Caco-2 (cell line): ENCODE measurements around the gene RFTN1. TPM values are rescaled to one million over a fixed set of nuclear protein-coding genes. Genes with fewer than 3 reads are reported as not detected.

ENCODE experiments used
- BruUV-seq: library from RNA; stranded (reverse); fragments of 400-500 nt; replicated peaks from 2 replicates; lab custom pipeline; 2021; lab: Mats Ljungman, UMichigan
- CTCF ChIA-PET: fragments of 300-600 bp; sonication (Branson Sonifier 250); formaldehyde crosslinking; loops from one replicate; lab custom pipeline; 2022; ENCODE audit warnings: antibody characterized with exemption; lab: Charles Lee
- POLR2A ChIA-PET: fragments of 300-600 bp; sonication (Branson Sonifier 250); formaldehyde crosslinking; loops from one replicate; lab custom pipeline; 2022; ENCODE audit warnings: antibody characterized with exemption; lab: Charles Lee
- DNase-seq, 2 experiments: peaks; one replicate each; pipeline versions ENCODE4 v3.0.0 to v3.0.0-alpha.2; 2020 to 2022
- H3K27me3 ChIP-seq: replicated peaks from 2 replicates; pipeline ENCODE4 v1.6.0; 2011; ENCODE audit warnings: low read length; ENCODE audit not compliant: control insufficient read depth, insufficient read depth
- H3K36me3 ChIP-seq: 2 replicates; pipeline ENCODE4 v1.5.1; 2011; ENCODE audit warnings: low read length; ENCODE audit not compliant: control insufficient read depth, insufficient read depth
- H3K4me1 ChIP-seq: fragments of 250-450 bp; sonication (Bioruptor Pico); 2 replicates; pipeline ENCODE4 v1.5.1; 2020; ENCODE audit warnings: mild to moderate bottlenecking
- H3K4me3 ChIP-seq: 2 replicates; pipeline ENCODE4 v1.5.1; 2011; ENCODE audit warnings: low read depth, mild to moderate bottlenecking, control low read depth, low read length
- H3K9me3 ChIP-seq: fragments of 250-450 bp; sonication (Bioruptor Pico); 2 replicates; pipeline ENCODE4 v1.5.1; 2020; ENCODE audit warnings: mild to moderate bottlenecking, moderate library complexity
- H3K27ac Mint-ChIP-seq: one replicate; pipeline ENCODE4 v1.8.0; 2022; ENCODE audit warnings: mixed read lengths; ENCODE audit not compliant: unreplicated experiment
- H3K27me3 Mint-ChIP-seq: one replicate; pipeline ENCODE4 v1.8.0; 2022; ENCODE audit warnings: mixed read lengths; ENCODE audit not compliant: insufficient read depth, unreplicated experiment
- H3K36me3 Mint-ChIP-seq: one replicate; pipeline ENCODE4 v1.8.0; 2022; ENCODE audit warnings: mild to moderate bottlenecking, mixed read lengths; ENCODE audit not compliant: insufficient read depth, unreplicated experiment
- H3K4me1 Mint-ChIP-seq: one replicate; pipeline ENCODE4 v1.8.0; 2022; ENCODE audit warnings: low read depth, mixed read lengths; ENCODE audit not compliant: unreplicated experiment
- H3K4me3 Mint-ChIP-seq: one replicate; pipeline ENCODE4 v1.8.0; 2022; ENCODE audit warnings: mild to moderate bottlenecking, moderate library complexity, mixed read lengths; ENCODE audit not compliant: unreplicated experiment
- H3K9me3 Mint-ChIP-seq: one replicate; pipeline ENCODE4 v1.8.0; 2022; ENCODE audit warnings: mixed read lengths; ENCODE audit not compliant: unreplicated experiment
- CTCF ChIP-seq, 2 experiments: fragments of 200-600 bp in 1 of 2; IDR thresholded peaks; 1 replicate in 1 of 2; 2 replicates in 1 of 2; pipeline versions ENCODE4 v1.5.1 to v1.8.0; 2011 to 2022; ENCODE audit warnings: antibody characterized with exemption in 1 of 2, control low read depth in 1 of 2, inconsistent platforms in 1 of 2, low read depth in 1 of 2, low read length in 1 of 2, mild to moderate bottlenecking in 1 of 2, moderate library complexity in 1 of 2; ENCODE audit not compliant: insufficient read depth in 1 of 2, severe bottlenecking in 1 of 2, unreplicated experiment in 1 of 2
- intact Hi-C: fragments of 100-400 bp; cut with micrococcal nuclease; formaldehyde crosslinking; loops from one replicate; pipeline ENCODE4 v1.10.0; 2022; ENCODE audit not compliant: unreplicated experiment
- total RNA-seq: library from RNA; stranded (reverse); gene quantifications from 2 replicates; pipeline ENCODE4 v1.2.3, GENCODE V29; 2022

The RFTN1 gene
- total RNA-seq, 1 experiment from 2014 or later: 10.2 TPM

- CTCF ChIA-PET: interaction anchor here (0.6 kb wide), 1 partner anchor 111 kb away, joined by 3 read pairs; no protein-coding TSS in a partner anchor
- POLR2A ChIA-PET: no interaction called here
- no peaks in the 10 kb centered on the region for H3K9me3 Mint-ChIP-seq
- Histone ChIP-seq H3K9me3 (no peaks in the 10 kb centered on the region), H3K36me3 (no peaks in the 10 kb centered on the region; the same call in 1 of the 2 replicates), H3K27me3 (no peaks in the 10 kb centered on the region), H3K4me3 (no peak overlapping the region), H3K4me1 (peaks cover 12% of the 10 kb centered on the region; the same call in 1 of the 2 replicates)
- intact Hi-C loops: no loop called here
- TF ChIP-seq CTCF (IDR thresholded peaks at IDR 0.05; ENCODE audit: insufficient read depth in 1 of 2, low read depth in 1 of 2, low read length in 1 of 2, severe bottlenecking in 1 of 2, unreplicated experiment in 1 of 2): no peak
- H3K4me1 Mint-ChIP-seq: peaks cover 17% of the 10 kb centered on the region
- H3K27me3 Mint-ChIP-seq: no peaks in the 10 kb centered on the region
- no peak for DNase-seq
- H3K27ac Mint-ChIP-seq: peak overlapping the region; percentile 20
- BruUV-seq: no TSS peak
- no peaks in the 10 kb centered on the region for H3K36me3 Mint-ChIP-seq
- H3K4me3 Mint-ChIP-seq: no peak overlapping the region
Measured at GRCh38 chr3:16507578-16508242, 5.8 kb downstream of the RFTN1 start.

GRCh38 chr3:16506884-16507577 is 6.5 kb downstream of the RFTN1 start:
- no peaks in the 10 kb centered on the region; the same call in 1 of the 2 replicates for H3K36me3 ChIP-seq
- H3K27me3 Mint-ChIP-seq: no peaks in the 10 kb centered on the region
- CTCF ChIA-PET: no interaction called here
- no peak overlapping the region for H3K4me3 ChIP-seq
- peaks cover 17% of the 10 kb centered on the region for H3K4me1 Mint-ChIP-seq
- H3K27me3 ChIP-seq: no peaks in the 10 kb centered on the region
- no peaks in the 10 kb centered on the region for H3K9me3 ChIP-seq
- TF ChIP-seq CTCF (IDR thresholded peaks at IDR 0.05; ENCODE audit: insufficient read depth in 1 of 2, low read depth in 1 of 2, low read length in 1 of 2, severe bottlenecking in 1 of 2, unreplicated experiment in 1 of 2): no peak
- peaks cover 12% of the 10 kb centered on the region; the same call in 1 of the 2 replicates for H3K4me1 ChIP-seq
- DNase-seq: no peak
- no peaks in the 10 kb centered on the region for H3K9me3 Mint-ChIP-seq
- no peaks in the 10 kb centered on the region for H3K36me3 Mint-ChIP-seq
- H3K27ac Mint-ChIP-seq: peak overlapping the region; percentile 20
- POLR2A ChIA-PET: no interaction called here
- no peak overlapping the region for H3K4me3 Mint-ChIP-seq
- no TSS peak for BruUV-seq
- intact Hi-C loops: no loop called here

- ChIA-PET POLR2A (no interaction called here), CTCF (no interaction called here)
- H3K27me3 ChIP-seq: no peaks in the 10 kb centered on the region
- H3K4me1 ChIP-seq: peaks cover 12% of the 10 kb centered on the region; the same call in 1 of the 2 replicates
- no peak for TF ChIP-seq CTCF (IDR thresholded peaks at IDR 0.05; ENCODE audit: insufficient read depth in 1 of 2, low read depth in 1 of 2, low read length in 1 of 2, severe bottlenecking in 1 of 2, unreplicated experiment in 1 of 2)
- H3K4me1 Mint-ChIP-seq: peaks cover 17% of the 10 kb centered on the region
- H3K27me3 Mint-ChIP-seq: no peaks in the 10 kb centered on the region
- H3K36me3 Mint-ChIP-seq: no peaks in the 10 kb centered on the region
- H3K9me3 ChIP-seq: no peaks in the 10 kb centered on the region
- no peak overlapping the region for H3K27ac Mint-ChIP-seq
- H3K4me3 Mint-ChIP-seq: no peak overlapping the region
- H3K4me3 ChIP-seq: no peak overlapping the region
- BruUV-seq: no TSS peak
- intact Hi-C loops: no loop called here
- no peaks in the 10 kb centered on the region for H3K9me3 Mint-ChIP-seq
- no peak for DNase-seq
- H3K36me3 ChIP-seq: no peaks in the 10 kb centered on the region; the same call in 1 of the 2 replicates
Measured at GRCh38 chr3:16506451-16506850, 7.0 kb downstream of the RFTN1 start.
